ENCODE results near the gene STK39.

STK39 gene

DNA sequence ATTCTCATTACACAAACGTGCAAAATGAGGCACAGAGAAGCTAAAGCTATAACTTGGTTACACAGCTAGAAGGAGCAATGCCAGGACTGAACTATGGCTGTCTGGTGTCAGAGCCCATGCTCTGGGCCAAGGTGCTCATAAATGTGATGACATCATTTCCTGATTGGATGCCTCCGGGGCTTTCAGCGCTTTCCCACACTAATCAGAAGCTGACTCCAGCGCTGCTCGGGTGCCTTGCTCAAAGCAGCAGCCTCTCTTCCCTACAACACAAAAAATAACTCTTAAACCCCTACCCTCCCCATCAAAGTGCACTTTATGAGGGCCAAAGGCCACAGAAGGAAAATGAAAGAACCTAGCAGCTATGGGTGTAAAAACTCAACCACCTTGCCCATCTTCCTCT is 90.7 kb downstream of the STK39 start:
- DNase-seq, result no peak

DNA sequence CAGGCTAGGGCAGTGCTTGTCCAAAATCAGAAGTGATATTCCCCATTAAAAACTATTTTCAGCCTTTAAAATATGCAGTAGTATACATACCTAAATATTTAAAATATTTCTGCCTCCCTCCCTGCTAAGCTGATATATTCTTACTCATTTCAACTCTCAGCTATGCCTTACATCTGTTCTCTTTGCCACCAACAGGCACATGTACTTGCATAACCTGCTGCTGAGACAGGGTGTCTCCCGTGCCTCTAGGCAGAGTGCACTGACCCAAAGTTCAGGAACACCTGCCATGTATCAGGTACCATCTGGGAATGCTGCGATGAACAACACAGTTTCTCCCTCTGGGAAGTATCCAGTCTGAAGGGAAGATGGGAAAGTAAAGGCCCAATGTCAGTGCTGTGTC is 91.7 kb downstream of the STK39 start:
- DNase-seq, result no peak

DNA sequence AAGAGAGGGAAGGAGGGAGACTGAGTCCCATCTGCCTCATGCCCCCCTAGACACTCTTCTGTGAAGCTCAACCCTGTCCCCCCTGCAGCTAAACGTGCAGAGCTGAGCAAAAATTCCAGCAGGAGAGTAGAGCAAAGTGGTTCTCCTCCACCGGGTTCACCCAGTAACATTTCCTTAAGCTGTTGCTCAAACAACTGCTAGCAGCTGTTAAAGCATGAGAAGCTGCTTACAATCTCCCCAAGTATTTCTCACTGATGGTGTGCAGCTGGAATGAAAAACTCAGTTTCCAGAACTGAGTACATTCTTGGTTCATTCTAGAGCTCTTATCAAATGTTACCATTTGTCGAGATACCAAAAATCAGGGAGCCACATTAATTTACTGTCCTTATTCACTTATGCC is 92.3 kb downstream of the STK39 start:
- DNase-seq, result no peak

DNA sequence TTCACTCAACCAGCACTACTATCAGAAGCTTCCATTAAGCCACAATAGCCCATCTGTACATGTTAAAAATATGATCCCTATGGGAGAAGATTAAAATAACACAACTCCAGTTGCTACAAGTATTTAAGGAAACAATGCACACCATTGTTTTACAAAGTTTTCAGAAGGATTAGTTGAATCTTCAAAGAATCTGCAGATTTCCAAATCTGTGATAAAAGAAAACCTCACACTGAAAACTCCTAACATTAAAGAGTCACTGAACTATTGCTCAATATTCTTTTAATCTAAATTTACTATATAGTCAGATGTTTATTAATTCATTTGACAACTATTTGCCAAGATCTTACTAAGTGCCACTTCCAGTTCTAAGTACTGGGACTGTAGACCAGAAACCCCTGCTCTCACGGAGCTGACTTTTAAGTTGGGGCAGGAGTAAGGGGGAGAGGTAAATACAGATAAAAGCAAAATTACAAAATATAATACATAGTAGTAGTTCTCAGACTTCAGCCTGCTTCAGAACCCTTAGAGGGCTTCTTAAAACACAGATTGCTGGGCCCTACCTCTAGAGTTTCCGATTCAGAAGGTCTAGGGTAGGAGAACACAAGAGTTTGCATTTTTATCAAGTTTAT is 94.4 kb downstream of the STK39 start:
- DNase-seq, result no peak

DNA sequence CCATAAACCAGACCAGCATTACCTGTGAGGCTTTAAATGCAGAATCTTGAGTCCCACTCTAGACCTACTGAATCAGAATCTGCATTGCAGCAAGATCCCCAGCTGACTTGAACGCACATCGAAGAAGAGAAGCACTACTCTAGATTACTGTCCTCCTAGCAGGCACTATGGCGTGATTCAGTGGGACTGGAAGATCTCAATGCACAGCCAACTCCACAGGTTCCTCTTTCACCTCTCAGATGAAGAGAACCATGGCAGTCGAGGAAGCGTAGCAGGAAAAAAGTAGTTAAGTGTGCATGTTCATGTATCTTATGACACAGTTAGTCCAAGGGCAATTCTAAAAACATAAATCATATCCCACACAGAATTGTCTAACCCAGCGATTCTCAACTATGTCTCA is 97.4 kb downstream of the STK39 start:
- DNase-seq, result no peak

DNA sequence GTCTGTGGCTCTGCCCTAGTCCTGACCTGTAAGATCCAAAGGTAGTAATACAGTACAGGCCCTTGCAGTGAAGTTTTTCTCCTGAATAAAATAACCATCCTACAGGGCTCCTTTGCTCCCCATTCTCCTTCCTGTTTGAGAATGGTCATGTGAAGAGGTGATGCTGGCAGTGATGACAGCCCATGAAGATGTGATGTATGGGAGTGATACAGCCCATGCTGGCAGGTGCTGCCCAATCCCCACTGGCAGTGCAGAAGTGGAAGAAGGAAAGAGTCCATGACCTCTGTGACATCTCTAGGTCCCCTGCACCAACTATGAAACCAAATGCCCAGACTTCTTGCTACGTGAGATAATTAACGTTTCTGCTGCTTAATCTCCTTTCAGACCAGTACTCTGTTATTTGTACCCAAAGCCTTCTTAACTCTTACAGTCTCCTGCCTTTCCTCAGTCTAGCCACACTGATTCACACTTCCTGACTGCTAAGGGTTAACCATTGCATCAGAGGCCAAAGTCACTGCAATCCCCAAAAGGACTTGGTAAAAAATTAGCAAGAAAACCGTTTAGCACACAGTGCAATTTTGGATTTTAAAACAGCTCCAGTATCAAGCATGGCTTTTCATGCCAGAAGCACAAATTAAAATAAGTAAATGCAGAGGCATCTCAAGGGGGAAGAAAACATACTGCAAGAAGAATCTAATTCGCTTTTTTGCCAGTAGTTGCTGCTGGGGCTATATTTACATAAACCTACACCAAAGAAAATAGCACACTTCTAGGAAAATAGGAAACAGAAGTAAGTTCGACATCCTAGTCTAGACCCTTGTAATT is 98.0 kb downstream of the STK39 start:
- DNase-seq, result no peak

DNA sequence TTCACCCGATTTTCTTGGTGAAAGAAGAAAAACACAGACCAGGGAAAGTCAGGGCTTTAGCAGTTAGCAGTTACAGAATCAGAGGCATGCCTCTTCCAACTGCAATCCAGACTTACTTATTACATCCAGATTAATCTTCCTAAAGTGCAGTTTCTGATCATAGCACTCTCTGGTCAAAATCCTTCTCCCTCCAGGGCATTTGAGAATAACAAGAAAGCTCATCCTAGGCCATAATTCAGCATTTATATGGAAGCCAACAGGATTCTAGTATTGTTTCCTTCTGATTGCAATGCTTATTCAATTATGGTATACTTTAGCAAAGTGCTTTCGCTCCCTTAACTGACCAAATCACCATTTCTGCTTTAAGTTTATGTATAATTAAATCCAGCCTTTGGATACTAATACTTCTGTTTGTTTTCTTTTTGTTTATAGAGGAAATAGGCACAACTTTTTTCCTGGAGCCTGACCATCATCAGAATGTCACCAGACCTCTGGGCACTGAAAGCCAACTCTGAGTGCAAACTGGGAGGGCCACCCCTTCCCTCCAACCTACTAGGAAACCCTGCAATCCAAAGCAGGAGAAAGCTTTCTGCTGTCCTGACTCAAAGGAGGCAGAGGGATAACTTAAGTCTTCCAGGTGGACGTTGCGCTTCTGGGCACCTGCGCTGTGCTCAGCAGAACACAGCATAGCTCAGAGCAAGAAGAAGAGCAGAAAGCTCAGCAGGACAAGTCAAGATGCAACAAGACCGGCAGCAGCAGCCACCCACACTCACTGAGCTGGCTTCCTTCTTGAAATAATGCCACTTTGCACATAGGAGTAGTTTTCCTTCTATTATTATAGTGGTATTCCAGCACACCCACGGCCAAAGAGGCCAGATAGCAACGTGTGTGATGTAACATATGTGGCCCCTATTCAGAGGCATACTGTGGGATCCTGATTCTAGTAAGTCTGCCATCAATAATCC is 99.3 kb downstream of the STK39 start:
- DNase-seq, result no peak

DNA sequence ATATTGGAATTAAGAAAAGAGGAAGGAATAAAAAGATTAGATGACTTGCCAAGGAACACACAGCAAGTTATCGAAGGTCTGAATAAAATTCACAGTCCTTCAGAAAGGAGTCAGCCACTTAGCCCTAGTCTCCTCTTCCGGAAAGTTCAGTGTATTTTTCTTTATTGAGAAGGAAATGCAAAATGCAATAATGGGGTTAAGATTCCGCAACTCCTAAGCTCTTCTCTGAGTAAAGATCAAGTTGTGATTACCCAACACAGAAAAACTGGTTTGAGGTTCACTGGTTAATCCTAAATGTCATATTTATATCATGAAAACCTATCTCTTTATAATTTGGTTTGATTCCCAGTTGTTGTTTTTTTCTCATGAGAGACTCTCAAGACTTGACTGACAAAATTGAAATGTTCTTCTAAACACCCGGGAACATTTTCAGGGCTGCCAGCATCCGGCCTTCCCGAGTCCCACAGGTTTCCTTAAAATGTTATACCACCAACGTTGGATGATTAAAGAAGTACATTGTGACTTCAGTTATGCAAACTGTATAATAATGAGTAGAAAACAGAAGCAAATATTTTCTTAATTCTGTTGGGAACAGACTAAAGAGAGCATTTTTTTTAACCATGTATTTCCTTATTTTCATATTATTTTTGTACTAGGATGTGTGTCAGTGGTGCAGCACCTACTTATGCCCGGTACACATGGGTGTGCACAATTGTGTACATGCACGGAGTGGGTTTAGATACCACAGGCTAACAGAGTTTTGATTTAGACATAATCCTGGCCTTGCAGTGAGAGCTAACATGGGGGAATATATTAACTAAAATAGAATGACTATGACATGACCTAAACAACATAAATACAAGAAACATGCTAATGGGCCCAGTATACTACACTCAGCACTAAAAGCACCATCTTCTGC is 100.2 kb downstream of the STK39 start:
- no peak for DNase-seq

DNA sequence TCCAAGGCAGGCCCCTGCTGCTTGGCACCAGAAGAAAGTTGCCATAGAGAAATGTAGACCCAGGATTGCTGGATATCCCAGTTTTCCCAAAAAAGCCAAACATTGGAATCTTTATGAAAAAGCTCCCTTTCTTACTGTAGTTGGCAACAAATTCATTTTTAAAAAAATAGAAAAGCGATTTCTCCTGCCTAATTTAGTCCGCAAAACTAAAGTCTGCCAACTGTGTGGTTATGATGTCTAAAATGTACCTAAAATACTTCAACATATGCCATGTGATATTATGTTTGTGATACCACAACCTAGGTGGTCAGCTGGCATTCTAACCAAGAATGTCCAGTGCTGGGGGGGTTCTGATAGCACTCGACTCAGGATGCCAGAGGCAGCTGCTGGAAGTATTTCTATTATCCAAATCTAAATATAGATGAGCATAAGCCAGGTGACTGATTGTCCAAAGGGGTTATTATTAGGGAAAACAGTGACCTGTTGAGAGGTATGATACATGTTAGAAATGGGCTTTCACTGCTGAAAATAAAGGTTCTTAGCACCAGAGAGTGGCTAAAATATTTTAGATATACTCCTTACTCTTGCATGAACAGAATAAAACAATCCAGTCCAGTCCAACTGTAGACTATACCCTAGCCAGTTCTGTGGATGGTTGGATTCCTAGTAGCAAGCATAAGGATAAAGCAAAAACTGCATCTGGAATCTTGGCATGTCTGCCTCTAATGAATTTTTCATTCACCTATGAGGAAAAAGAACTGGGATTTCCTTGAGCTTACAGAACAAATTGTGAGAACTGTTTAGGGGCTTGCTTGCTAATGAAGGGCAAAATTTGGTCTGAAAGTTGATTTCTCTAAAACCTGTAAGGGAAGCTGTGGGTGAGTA is 101.7 kb downstream of the STK39 start:
- no peak for DNase-seq

DNA sequence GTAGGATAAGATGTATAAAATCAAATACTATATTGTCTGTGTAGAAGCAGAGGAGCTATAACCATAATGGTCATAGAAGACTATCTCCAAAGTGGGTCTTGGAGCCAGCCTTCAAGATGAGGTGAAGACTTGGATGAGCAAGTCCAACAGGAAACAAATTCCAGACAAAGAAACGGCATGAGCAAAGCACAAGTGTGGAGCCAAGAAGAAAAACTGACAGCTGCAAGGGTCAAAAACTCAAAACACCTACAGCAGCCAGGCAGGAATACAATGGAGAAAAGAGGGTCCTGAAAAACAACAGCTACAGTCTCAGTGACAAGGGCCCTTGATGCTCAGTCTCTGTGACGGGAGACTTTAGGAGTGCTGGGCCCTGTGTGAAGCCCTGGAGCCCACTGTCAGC is 102.4 kb downstream of the STK39 start:
- DNase-seq, result no peak

DNA sequence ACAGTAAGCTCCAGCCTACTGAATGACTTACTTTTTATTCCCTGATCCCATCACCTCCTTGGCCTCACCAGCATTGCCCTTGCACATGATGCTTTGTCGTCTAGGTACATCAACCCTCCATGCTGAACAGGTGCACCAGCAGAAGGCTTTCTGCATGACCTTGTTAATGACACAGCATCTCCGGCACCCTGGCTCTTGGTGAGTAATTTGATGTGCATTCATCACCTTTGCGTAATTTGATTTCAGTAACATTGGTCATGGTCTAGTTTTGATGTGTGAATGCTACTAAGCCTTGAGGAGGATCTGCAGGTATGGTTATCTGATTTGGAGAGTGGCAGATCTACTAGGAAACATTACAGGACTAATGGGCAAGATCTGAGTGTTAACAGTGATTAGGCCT is 103.6 kb downstream of the STK39 start:
- DNase-seq, result no peak

DNA sequence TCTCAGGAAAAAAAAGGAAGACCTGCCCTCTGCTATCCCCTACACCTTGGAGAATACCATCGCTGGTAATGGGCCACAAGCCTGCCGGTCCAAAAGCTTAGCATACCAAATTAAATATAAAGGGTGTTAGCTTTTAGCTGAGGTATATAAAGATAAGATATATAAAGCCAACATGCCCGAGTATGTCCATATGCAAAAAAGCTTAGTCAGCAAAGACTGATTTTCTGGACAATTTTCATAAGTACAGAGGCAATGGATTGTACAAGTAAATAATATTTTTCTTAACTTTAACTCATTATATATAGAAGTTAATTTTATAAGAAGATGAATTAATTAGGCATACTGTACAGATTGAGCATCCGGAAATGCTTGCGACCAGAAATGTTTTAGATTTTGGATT is 106.5 kb downstream of the STK39 start:
- DNase-seq, result no peak

DNA sequence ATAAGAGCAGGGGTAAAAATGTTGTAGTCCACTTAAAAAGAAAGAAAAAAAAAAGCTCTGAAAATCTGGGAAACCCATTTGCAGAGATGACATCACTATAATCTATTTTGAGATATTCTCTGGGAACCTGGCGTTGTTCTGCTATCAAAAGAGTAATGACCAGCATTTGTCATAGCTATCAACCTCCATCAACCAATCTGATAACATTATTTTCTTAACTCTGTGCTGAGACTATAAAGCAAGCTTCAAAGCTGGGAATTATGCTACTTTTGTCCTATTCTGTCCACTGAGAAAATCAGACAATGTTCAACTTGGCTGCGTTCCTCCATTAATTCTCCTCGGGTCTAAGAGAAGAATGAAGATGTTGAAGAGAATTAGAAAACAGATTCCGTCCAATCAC is 107.5 kb downstream of the STK39 start:
- no peak for DNase-seq

DNA sequence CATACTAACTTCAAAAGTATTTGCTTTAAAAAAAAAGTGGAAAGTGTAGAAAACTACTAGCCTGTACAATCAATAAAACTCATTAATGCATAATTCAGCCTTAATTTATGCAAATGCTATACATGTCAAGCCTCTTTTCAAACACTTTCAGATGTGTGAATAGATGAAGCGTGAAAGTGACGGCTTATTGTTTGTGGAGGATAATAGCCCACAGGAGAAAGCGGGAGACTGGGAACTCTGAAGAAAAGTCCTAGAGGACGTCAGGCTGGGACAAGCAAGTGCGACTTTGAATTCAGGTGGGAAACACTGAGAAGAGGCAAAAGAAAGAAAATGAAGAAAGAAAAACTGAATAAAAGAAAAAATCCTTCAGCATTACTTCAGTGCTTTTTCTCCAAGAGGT is 108.5 kb downstream of the STK39 start:
- no peak for DNase-seq

DNA sequence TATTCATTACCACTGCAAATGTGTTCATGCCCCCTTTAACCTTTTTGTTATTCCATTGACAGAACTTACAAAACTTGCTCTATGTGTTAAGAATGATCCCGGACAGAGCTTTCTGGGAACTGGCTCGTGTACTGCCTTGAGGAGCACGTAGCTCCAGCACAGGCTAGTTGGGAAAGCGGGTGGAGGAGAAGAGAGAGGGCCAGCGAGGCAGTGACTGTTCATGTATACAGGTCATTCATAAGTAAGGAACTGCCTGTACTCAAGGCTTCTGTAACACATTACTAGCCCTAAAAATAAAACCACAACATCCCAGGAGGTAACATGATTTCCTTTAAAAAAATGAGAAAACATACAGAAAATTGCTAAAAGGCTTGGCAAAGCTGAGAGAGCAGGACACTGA is 109.0 kb downstream of the STK39 start:
- DNase-seq, result no peak

DNA sequence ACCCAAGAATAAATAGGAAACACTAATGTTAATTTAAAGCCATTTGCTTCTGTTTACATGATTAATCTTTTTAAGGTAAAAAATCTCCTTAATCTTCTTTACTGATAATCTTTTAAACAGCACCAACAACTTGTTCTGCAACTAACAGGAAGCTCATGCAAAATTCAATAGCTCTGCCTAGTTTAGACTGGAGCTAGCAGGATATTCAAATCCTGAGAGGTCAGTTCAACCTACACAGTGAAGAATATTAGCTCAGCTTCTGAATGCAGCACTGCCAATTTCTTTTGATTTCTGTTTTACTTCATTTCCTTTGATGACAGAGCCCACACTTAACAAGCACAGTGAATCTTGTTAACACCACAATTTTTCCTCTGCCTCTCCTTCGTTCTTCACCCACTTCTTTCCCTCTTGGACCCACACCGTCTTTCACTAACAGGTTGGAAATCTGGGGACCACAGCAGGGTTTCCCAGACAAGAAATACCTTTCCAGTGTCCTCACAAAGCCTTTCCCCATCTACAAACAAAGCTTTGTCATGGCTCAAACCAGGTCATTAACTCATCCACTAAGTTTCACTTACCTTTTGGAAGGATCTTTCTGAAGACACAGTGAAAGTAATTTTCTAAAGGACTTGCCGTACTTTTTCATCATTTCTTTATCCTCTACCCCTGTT is 109.8 kb downstream of the STK39 start:
- DNase-seq, result no peak

DNA sequence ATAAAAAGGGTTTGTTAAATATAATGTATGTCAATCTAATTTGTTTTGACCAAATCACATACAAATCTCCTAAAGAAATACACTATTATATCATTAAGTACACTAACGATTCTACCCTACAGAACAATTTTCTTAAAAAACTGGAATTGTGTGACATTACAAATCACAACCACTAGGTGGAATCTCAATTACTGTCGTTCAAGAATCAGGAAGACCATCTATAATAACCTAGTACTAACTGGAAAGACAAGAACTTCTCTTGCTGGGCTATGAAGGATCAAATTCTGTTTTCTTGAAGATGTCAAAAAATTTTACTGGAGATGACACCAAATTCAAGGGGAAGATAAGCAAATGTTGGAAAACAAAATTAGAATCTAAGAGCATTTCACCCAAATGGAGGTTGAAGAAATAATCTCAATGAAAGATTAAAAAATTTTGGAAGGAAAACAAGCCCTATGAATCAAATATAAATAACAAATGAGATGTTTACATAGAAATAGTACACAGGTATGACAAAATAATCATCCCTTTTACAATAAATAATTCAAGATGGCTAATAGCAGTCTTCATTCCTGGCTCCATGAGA is 110.9 kb downstream of the STK39 start:
- DNase-seq, result no peak

DNA sequence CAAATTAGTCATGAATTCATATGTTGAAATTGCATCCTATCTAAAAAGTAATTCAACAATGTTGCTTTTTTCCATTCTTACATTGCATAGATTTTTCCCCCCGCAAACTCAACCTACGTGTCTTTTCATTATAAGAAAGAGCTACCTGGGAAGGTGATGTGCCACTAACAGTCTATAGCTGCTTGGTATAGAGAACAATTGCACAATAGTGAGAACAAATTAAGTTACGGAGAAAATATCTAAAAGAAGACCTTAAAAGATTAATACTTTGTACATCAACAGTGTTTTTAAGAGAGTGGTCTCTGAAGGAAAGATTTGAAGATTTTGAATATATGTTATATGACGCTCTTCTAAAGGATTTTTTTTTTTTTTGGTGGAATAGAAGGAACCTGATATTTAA is 111.8 kb downstream of the STK39 start:
- DNase-seq, result no peak

DNA sequence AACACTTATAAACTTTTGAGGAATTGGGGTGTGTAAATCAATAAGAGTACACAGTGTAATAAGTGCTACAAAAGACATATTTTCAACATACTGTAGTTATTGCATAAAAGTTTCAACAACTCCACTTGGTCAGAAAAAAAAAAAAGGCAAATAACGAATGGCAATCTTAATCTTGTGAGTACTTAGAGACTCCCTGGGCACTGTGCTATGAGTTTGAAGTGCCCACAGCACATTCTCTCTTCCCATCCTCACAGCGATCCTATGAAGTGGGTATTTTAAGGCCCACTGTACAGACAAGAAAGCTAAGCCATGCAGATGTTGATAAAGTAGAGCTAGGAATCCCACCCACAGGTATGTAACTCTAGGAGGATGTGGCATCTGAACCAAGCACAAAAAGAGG is 112.3 kb downstream of the STK39 start:
- DNase-seq, result no peak

DNA sequence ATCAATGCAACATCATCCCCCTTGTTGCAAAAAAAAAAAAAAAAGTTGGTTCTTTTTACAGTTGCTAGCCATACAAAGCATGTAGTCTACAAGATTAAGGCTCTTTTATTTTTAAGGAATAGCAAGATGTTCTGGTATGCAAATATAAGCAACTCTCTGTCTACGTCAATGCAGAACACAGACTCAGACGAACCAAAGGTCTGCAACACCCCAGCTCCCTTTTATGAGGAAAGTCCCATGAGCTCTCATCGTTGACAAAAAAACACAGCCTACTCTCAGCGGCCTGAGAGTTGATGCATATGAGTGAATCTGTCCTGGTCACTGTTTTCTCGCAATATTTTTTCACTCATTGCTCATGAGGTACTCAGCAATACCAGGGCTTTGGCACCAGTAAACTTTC is 112.9 kb downstream of the STK39 start:
- no peak for DNase-seq
